Ramos (cell line): ENCODE data around the gene FRMD1.

Source experiments
- in situ Hi-C: fragments of 300-500 bp; cut with MboI; formaldehyde crosslinking; loops from one replicate; pipeline ENCODE4 v1.14.3; 2022; ENCODE audit warnings: low sequenced_read_pairs; ENCODE audit not compliant: unreplicated experiment

FRMD1 gene

GRCh38 chr6:168113226-168113625 lies 34.2 kb upstream of the FRMD1 start:
- in situ Hi-C loops, result no loop called here

GRCh38 chr6:168111911-168112310 lies 32.9 kb upstream of the FRMD1 start:
- in situ Hi-C loops, result no loop called here

- in situ Hi-C loops, result no loop called here
These were observed 31.4 kb upstream of the FRMD1 start for GRCh38 chr6:168110437-168110836.

GRCh38 chr6:168109171-168109570 lies 30.2 kb upstream of the FRMD1 start:
- in situ Hi-C loops, result no loop called here

- in situ Hi-C loops, result no loop called here
These were observed 28.4 kb upstream of the FRMD1 start for GRCh38 chr6:168107191-168107983.

GRCh38 chr6:168106633-168107005 lies 27.6 kb upstream of the FRMD1 start:
- in situ Hi-C loops, result no loop called here

GRCh38 chr6:168105813-168106632 lies 27.0 kb upstream of the FRMD1 start:
- in situ Hi-C loops, result no loop called here

- in situ Hi-C loops, result no loop called here
These were observed 25.6 kb upstream of the FRMD1 start for GRCh38 chr6:168104636-168105035.

GRCh38 chr6:168103050-168103830 lies 24.2 kb upstream of the FRMD1 start:
- in situ Hi-C loops, result no loop called here

GRCh38 chr6:168102315-168102985 lies 23.4 kb upstream of the FRMD1 start:
- in situ Hi-C loops, result no loop called here

- in situ Hi-C loops, result no loop called here
These were observed 22.7 kb upstream of the FRMD1 start for GRCh38 chr6:168101590-168102314.

GRCh38 chr6:168100803-168101589 lies 22.0 kb upstream of the FRMD1 start:
- in situ Hi-C loops, result no loop called here

GRCh38 chr6:168100011-168100802 lies 21.2 kb upstream of the FRMD1 start:
- in situ Hi-C loops, result no loop called here

- in situ Hi-C loops, result no loop called here
These were observed 20.4 kb upstream of the FRMD1 start for GRCh38 chr6:168099201-168100010.

- in situ Hi-C loops, result no loop called here
These were observed 19.4 kb upstream of the FRMD1 start for GRCh38 chr6:168098431-168098861.

- in situ Hi-C loops, result no loop called here
These were observed 18.8 kb upstream of the FRMD1 start for GRCh38 chr6:168097621-168098430.
